Spinal cord (tissue), 10 donors: Measurements from ENCODE around the gene FZD10. TPM values are rescaled to one million over a fixed set of nuclear protein-coding genes. Genes with fewer than 3 reads are reported as not detected.

ENCODE experiments used
- DNase-seq, 6 donors: peaks; one replicate each; pipeline versions ENCODE4 v3.0.0 to v3.0.0-alpha.2; 2013 to 2015; ENCODE audit warnings: low spot score in 6 of 6, low read depth in 4 of 6
- H3K27ac ChIP-seq: one replicate; pipeline ENCODE4 v1.5.1; 2013; ENCODE audit warnings: low read depth, low read length, control low read depth
- H3K27me3 ChIP-seq: one replicate; pipeline ENCODE4 v1.6.1; 2013; ENCODE audit warnings: low read length; ENCODE audit not compliant: control insufficient read depth, insufficient read depth
- H3K36me3 ChIP-seq: one replicate; pipeline ENCODE4 v1.6.1; 2013; ENCODE audit warnings: low read length; ENCODE audit not compliant: control insufficient read depth, insufficient read depth
- H3K4me1 ChIP-seq: one replicate; pipeline ENCODE4 v1.6.1; 2013; ENCODE audit warnings: low read length; ENCODE audit not compliant: control insufficient read depth, insufficient read depth
- H3K4me3 ChIP-seq: one replicate; pipeline ENCODE4 v1.5.1; 2013; ENCODE audit warnings: low read depth, low read length, control low read depth
- H3K9me3 ChIP-seq: one replicate; pipeline ENCODE4 v1.6.1; 2013; ENCODE audit warnings: low read length; ENCODE audit not compliant: control insufficient read depth, insufficient read depth
- WGBS: methylation state at CpG from one replicate; pipeline ENCODE4 v1.1.5; 2013; ENCODE audit warnings: missing lambda C conversion rate; ENCODE audit not compliant: insufficient coverage; 5-methylcytosine and 5-hydroxymethylcytosine counted together
- polyA plus RNA-seq, 2 donors: library from polyadenylated mRNA; unstranded; fragments of 120-200 nt; gene quantifications; one replicate each; pipeline ENCODE4 v1.2.1, GENCODE V29; 2013; ENCODE audit not compliant: insufficient read length in 2 of 2
- total RNA-seq, 2 donors: library from RNA; depleted of rRNA in 1 of 2; stranded (reverse); fragments of 120-200 nt in 1 of 2; fragments of >200 nt in 1 of 2; gene quantifications; one replicate each; pipeline versions ENCODE4 v1.2.3 to v1.2.4, GENCODE V29; 2013 to 2014
- donor health status: healthy.

Gene FZD10
- total and polyA plus RNA-seq, 4 donors, result 3.7 to 9.9 (median 8.6) TPM

GRCh38 chr12:130131025-130131424 lies 31.2 kb upstream of the FZD10 start:
- Histone ChIP-seq H3K4me1 (peaks cover 18% of the 10 kb centered on the region), H3K27me3 (peaks cover 5% of the 10 kb centered on the region), H3K4me3 (no peak overlapping the region), H3K27ac (no peak overlapping the region), H3K36me3 (no peaks in the 10 kb centered on the region), H3K9me3 (no peaks in the 10 kb centered on the region)
- no peak for DNase-seq
- WGBS, result 78% methylated on average over 14 of the region's 14 CpGs

- Histone ChIP-seq H3K4me3 (no peak overlapping the region), H3K27ac (no peak overlapping the region), H3K27me3 (peaks cover 5% of the 10 kb centered on the region), H3K9me3 (no peaks in the 10 kb centered on the region), H3K36me3 (no peaks in the 10 kb centered on the region), H3K4me1 (peaks cover 26% of the 10 kb centered on the region)
- WGBS, result 76% methylated on average over 8 of the region's 8 CpGs
- no peak for DNase-seq
Measured at GRCh38 chr12:130131801-130132200, 30.5 kb upstream of the FZD10 start.

- H3K9me3 ChIP-seq, result no peaks in the 10 kb centered on the region
- peaks cover 9% of the 10 kb centered on the region for H3K27me3 ChIP-seq
- peaks cover 32% of the 10 kb centered on the region for H3K4me1 ChIP-seq
- no peak overlapping the region for H3K27ac ChIP-seq
- no peak for DNase-seq
- H3K4me3 ChIP-seq, result no peak overlapping the region
- no peaks in the 10 kb centered on the region for H3K36me3 ChIP-seq
- WGBS, result 53% methylated on average over 14 of the region's 14 CpGs
Measured at GRCh38 chr12:130132831-130133511, 29.3 kb upstream of the FZD10 start.

- DNase-seq, result no peak
- peaks cover 9% of the 10 kb centered on the region for H3K27me3 ChIP-seq
- 71% methylated on average over 23 of the region's 26 CpGs for WGBS
Measured at GRCh38 chr12:130133851-130134562, 28.3 kb upstream of the FZD10 start.

GRCh38 chr12:130134563-130134915 lies 27.7 kb upstream of the FZD10 start:
- H3K4me1 ChIP-seq, result peaks cover 27% of the 10 kb centered on the region
- WGBS, result 71% methylated on average over 7 of the region's 8 CpGs
- H3K27me3 ChIP-seq, result peaks cover 9% of the 10 kb centered on the region
- no peak for DNase-seq
- H3K27ac ChIP-seq, result no peak overlapping the region
- no peaks in the 10 kb centered on the region for H3K36me3 ChIP-seq
- no peak overlapping the region for H3K4me3 ChIP-seq
- H3K9me3 ChIP-seq, result no peaks in the 10 kb centered on the region

More at GRCh38 chr12:130133851-130134562, 28.3 kb upstream of the FZD10 start:
- Histone ChIP-seq H3K27ac (no peak overlapping the region), H3K9me3 (no peaks in the 10 kb centered on the region), H3K4me3 (no peak overlapping the region), H3K4me1 (peaks cover 27% of the 10 kb centered on the region), H3K36me3 (no peaks in the 10 kb centered on the region)

- 50% methylated on average over 8 of the region's 11 CpGs for WGBS
- no peak overlapping the region for H3K27ac ChIP-seq
- no peaks in the 10 kb centered on the region for H3K36me3 ChIP-seq
- H3K9me3 ChIP-seq, result no peaks in the 10 kb centered on the region
- no peak overlapping the region for H3K4me3 ChIP-seq
- DNase-seq, result no peak
- H3K4me1 ChIP-seq, result peaks cover 27% of the 10 kb centered on the region
- H3K27me3 ChIP-seq, result peaks cover 9% of the 10 kb centered on the region
Measured at GRCh38 chr12:130136509-130137039, 25.7 kb upstream of the FZD10 start.

GRCh38 chr12:130137040-130138018 lies 24.9 kb upstream of the FZD10 start:
- Histone ChIP-seq H3K27me3 (peaks cover 9% of the 10 kb centered on the region), H3K4me3 (no peak overlapping the region), H3K9me3 (no peaks in the 10 kb centered on the region), H3K36me3 (no peaks in the 10 kb centered on the region), H3K27ac (no peak overlapping the region), H3K4me1 (peaks cover 32% of the 10 kb centered on the region)
- WGBS, result 37% methylated on average over 24 of the region's 26 CpGs
- DNase-seq, result peak in 2 of 6 donors; percentile 43 to 85

GRCh38 chr12:130138478-130138877 lies 23.8 kb upstream of the FZD10 start:
- Histone ChIP-seq H3K27me3 (peaks cover 7% of the 10 kb centered on the region), H3K27ac (no peak overlapping the region), H3K4me1 (peaks cover 34% of the 10 kb centered on the region), H3K36me3 (no peaks in the 10 kb centered on the region), H3K4me3 (no peak overlapping the region), H3K9me3 (no peaks in the 10 kb centered on the region)
- no peak for DNase-seq
- 86% methylated on average over 20 of the region's 20 CpGs for WGBS
